Activated CD8-positive, alpha-beta T cell treated with anti-CD3 and anti-CD28 coated beads, Interleukin-2, amount 10 ng/mL, durations not matched to agents 7 days and 5 days (primary cell): ENCODE data around the gene DDX41. TPM values are rescaled to one million over a fixed set of nuclear protein-coding genes. Genes with fewer than 3 reads are reported as not detected.

ENCODE experiments used
- ATAC-seq: fragments of 150-1000 bp; cut with Tn5 transposase; one replicate; pipeline ENCODE4 v1.10.0; 2021; ENCODE audit warnings: moderate library complexity
- CTCF ChIA-PET: fragments of 350-600 bp; sonication (Branson Sonifier 250); formaldehyde crosslinking; loops from one replicate; lab custom pipeline; 2021; ENCODE audit warnings: antibody characterized with exemption; lab: Charles Lee
- POLR2A ChIA-PET: fragments of 350-600 bp; sonication (Branson Sonifier 250); formaldehyde crosslinking; loops from one replicate; lab custom pipeline; 2021; ENCODE audit warnings: antibody characterized with exemption; lab: Charles Lee
- DNase-seq: peaks from one replicate; pipeline ENCODE4 v3.0.0-alpha.2; 2020
- H3K27ac Mint-ChIP-seq: one replicate; pipeline ENCODE4 v1.8.0; 2021; ENCODE audit warnings: mild to moderate bottlenecking, mixed read lengths
- H3K27me3 Mint-ChIP-seq: one replicate; pipeline ENCODE4 v1.8.0; 2021; ENCODE audit warnings: low read depth, mixed read lengths
- H3K36me3 Mint-ChIP-seq: one replicate; pipeline ENCODE4 v1.8.0; 2021; ENCODE audit warnings: low read depth, mixed read lengths
- H3K4me1 Mint-ChIP-seq: one replicate; pipeline ENCODE4 v1.8.0; 2021; ENCODE audit warnings: low read depth, mixed read lengths
- H3K4me3 Mint-ChIP-seq: one replicate; pipeline ENCODE4 v1.8.0; 2021; ENCODE audit warnings: mild to moderate bottlenecking, mixed read lengths
- H3K9me3 Mint-ChIP-seq: one replicate; pipeline ENCODE4 v1.8.0; 2022; ENCODE audit warnings: mixed read lengths; ENCODE audit not compliant: insufficient read depth
- total RNA-seq, 2 experiments: library from RNA; stranded (reverse); gene quantifications; one replicate each; pipeline ENCODE4 v1.2.3, GENCODE V29; 2021

The DDX41 gene
- total RNA-seq, 2 experiments from 2014 or later, result 135 to 149 TPM

- Mint-ChIP-seq H3K27ac (no peak overlapping the region), H3K4me3 (no peak overlapping the region), H3K4me1 (peaks cover 24% of the 10 kb centered on the region), H3K27me3 (no peaks in the 10 kb centered on the region), H3K9me3 (no peaks in the 10 kb centered on the region), H3K36me3 (peaks cover 29% of the 10 kb centered on the region)
- ChIA-PET CTCF (no interaction called here), POLR2A (no interaction called here)
- ATAC-seq (no peak), DNase-seq (no peak)
These were observed 33.4 kb upstream of the DDX41 start for GRCh38 chr5:177550122-177550521.

GRCh38 chr5:177548495-177548894, 31.7 kb upstream of the DDX41 start:
- ChIA-PET CTCF (no interaction called here), POLR2A (interaction anchor here (1.2 to 1.5 kb wide), 3 partner anchors 10 to 51 kb away, joined by 3 to 5 read pairs (median 3); partner anchors contain the start of gene B4GALT7)
- Mint-ChIP-seq H3K9me3 (no peaks in the 10 kb centered on the region), H3K27me3 (no peaks in the 10 kb centered on the region), H3K4me3 (no peak overlapping the region), H3K36me3 (peaks cover 36% of the 10 kb centered on the region), H3K27ac (no peak overlapping the region), H3K4me1 (peaks cover 16% of the 10 kb centered on the region)
- ATAC-seq (no peak), DNase-seq (no peak)

DNA sequence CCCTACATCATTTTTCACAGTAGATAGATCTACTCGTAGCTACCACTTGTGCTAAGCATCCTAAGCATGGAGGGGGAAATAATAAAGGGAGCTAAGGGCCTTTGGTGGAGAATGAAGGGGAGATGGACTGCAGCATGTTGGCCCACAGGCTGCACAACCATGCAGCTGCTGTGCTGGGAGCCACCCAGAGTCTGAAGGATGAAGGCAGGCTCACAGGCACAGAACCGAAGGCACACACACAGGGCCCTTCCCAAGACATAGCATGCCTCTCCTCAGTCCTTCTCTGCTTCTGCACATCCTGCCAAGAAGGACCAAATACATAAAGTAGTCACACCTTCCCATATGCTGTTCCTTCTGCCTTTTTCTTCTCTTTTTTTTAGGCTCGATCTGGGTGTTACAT, 31.0 kb upstream of the DDX41 start:
- H3K9me3 Mint-ChIP-seq, result no peaks in the 10 kb centered on the region
- DNase-seq, result no peak
- no peak for ATAC-seq
- ChIA-PET CTCF (no interaction called here), POLR2A (interaction anchor here (1.2 to 1.5 kb wide), 3 partner anchors 9 to 52 kb away, joined by 3 to 5 read pairs (median 3); partner anchors contain the start of gene B4GALT7)
- H3K4me3 Mint-ChIP-seq, result no peak overlapping the region
- H3K4me1 Mint-ChIP-seq, result peaks cover 9% of the 10 kb centered on the region
- no peaks in the 10 kb centered on the region for H3K27me3 Mint-ChIP-seq
- peaks cover 34% of the 10 kb centered on the region for H3K36me3 Mint-ChIP-seq
- H3K27ac Mint-ChIP-seq, result no peak overlapping the region

- ATAC-seq (no peak), DNase-seq (no peak)
- peaks cover 23% of the 10 kb centered on the region for H3K36me3 Mint-ChIP-seq
- no peak overlapping the region for H3K27ac Mint-ChIP-seq
- H3K4me1 Mint-ChIP-seq, result no peaks in the 10 kb centered on the region
- ChIA-PET POLR2A (no interaction called here), CTCF (interaction anchor here (1.3 to 2.9 kb wide), 2 partner anchors 45 to 89 kb away, joined by 3 to 8 read pairs; no protein-coding TSS in a partner anchor)
- H3K27me3 Mint-ChIP-seq, result no peaks in the 10 kb centered on the region
- H3K9me3 Mint-ChIP-seq, result no peaks in the 10 kb centered on the region
- H3K4me3 Mint-ChIP-seq, result no peak overlapping the region
These were observed 29.5 kb upstream of the DDX41 start for GRCh38 chr5:177546258-177546741.

DNA sequence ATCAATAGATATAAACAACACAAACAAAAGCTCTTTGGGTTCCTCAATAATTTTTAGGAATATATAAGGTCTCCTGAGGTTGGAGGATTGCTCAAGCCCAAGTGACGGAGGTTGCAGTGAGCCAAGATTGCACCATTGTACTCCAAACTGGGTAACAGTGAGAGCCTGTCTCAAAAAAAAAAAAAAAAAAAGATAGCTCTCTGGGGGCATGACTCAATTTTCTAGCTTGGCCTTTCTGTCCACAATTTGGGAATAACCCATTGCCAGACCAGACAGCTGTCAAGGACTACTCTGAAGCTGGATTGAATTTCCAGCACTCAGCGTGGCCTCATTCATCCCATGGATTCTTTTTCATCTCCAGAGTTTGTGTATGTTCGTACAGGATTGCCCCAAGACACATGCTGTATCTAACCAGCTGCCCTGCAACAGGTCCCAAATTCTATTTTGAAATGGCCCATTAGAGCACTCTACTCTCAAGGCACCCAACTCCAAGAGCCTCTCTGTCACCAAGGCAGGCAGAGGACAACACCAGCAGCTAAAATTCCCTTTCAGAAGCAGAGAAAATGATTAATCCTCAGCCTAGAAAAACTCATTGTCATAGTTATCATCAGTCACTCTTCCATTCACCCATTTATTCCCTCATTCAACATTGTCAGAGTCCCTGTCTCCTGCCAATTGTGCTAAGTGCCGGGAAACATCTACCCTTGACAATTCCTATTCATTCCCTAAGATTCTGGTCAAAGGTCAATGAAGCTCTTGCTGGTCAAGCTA, 28.9 kb upstream of the DDX41 start:
- H3K9me3 Mint-ChIP-seq, result no peaks in the 10 kb centered on the region
- POLR2A ChIA-PET, result interaction anchor here (1.1 kb wide), 1 partner anchor 8 kb away, joined by 4 read pairs; no protein-coding TSS in a partner anchor

DNA sequence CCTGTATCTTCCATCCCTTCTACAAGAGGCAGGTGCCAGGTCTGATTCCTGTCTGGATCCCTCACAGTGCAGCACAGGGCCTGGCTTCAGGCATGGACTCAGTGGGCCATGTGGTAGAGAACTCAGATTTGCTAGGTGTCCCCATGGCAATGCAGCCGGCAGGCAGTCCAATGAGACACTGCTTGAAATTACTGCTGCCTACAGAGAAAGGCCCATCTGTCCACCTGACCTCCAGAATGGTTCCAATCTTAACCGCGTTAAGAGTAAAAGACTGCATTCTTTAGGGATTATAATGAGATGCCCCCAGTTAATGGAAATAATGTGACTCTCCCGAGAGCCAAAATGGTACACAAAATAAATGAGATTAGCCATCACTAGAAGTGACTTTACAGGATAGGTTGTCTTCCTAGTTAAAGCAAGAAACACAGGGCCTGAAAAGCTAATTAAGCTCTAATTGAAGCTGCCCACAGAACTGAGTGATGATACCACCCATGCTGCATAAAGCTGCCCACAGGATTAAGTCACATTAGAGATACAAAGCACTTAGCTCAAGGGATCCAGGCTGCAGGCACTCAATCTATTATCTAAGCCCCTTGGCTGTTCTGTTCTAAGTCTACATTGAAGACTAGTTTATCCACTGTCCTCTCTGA, 26.2 kb upstream of the DDX41 start:
- CTCF ChIA-PET, result no interaction called here

More for the DNA sequence above, 28.9 kb upstream of the DDX41 start:
- ATAC-seq, result no peak
- DNase-seq, result no peak
- no peak overlapping the region for H3K27ac Mint-ChIP-seq
- no peaks in the 10 kb centered on the region for H3K27me3 Mint-ChIP-seq
- H3K36me3 Mint-ChIP-seq, result peaks cover 19% of the 10 kb centered on the region
- no peak overlapping the region for H3K4me3 Mint-ChIP-seq
- CTCF ChIA-PET, result interaction anchor here (0.8 to 2.9 kb wide), 3 partner anchors 30 to 88 kb away, joined by 3 to 8 read pairs (median 3); no protein-coding TSS in a partner anchor
- H3K4me1 Mint-ChIP-seq, result peaks cover 4% of the 10 kb centered on the region

DNA sequence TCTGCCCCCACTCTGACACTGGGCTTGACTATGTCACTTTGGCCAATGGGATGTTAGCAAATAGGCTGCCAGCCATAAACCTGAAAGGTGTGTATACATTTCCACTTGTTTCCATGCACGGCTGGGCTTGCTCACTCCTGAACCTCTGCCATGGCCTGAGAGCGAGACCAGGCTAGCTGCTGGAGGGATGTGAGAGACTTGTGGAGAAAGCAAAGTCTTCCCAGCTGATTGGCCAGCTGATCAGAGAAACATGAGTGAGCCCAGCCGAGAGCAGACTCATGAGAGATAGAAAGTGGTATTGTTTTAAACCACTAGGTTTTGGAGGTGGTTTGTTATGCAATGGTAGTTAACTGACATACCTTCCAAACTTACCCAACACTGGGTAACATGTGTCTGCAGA, 23.7 kb upstream of the DDX41 start:
- ChIA-PET CTCF (no interaction called here), POLR2A (no interaction called here)
- DNase-seq, result no peak
- Mint-ChIP-seq H3K27me3 (no peaks in the 10 kb centered on the region), H3K36me3 (peaks cover 20% of the 10 kb centered on the region), H3K9me3 (no peaks in the 10 kb centered on the region), H3K27ac (no peak overlapping the region), H3K4me3 (no peak overlapping the region), H3K4me1 (peaks cover 4% of the 10 kb centered on the region)
- ATAC-seq, result no peak

More for the DNA sequence above, 26.2 kb upstream of the DDX41 start:
- Mint-ChIP-seq H3K9me3 (no peaks in the 10 kb centered on the region), H3K4me3 (no peak overlapping the region), H3K27me3 (no peaks in the 10 kb centered on the region), H3K4me1 (peaks cover 4% of the 10 kb centered on the region), H3K36me3 (peaks cover 16% of the 10 kb centered on the region), H3K27ac (no peak overlapping the region)
- POLR2A ChIA-PET, result no interaction called here
- DNase-seq, result no peak
- ATAC-seq, result no peak

DNA sequence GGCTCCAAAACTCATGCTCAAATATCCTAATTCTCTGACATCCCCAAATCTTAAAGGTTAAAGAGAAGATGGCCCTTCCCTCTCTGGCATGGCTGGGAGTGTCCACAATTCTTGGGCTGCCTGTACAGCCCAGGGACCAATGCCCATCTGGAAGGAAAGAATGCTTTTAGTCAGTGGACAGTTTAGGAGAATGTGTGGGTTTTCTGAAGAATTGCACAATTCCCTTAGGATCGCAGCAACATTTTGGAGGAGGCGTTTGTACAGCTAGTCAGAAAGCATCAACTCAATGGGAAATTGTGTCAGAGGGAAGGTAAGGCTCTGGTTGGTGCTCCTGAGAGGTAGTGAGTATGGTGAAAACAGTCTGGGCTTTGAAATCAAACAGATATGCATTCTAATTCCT, 22.6 kb upstream of the DDX41 start:
- Mint-ChIP-seq H3K36me3 (peaks cover 19% of the 10 kb centered on the region), H3K4me3 (no peak overlapping the region), H3K4me1 (peaks cover 4% of the 10 kb centered on the region), H3K27me3 (no peaks in the 10 kb centered on the region), H3K9me3 (no peaks in the 10 kb centered on the region), H3K27ac (peak overlapping the region; percentile 41)
- POLR2A ChIA-PET, result no interaction called here
- no peak for ATAC-seq
- no peak for DNase-seq
- CTCF ChIA-PET, result no interaction called here

DNA sequence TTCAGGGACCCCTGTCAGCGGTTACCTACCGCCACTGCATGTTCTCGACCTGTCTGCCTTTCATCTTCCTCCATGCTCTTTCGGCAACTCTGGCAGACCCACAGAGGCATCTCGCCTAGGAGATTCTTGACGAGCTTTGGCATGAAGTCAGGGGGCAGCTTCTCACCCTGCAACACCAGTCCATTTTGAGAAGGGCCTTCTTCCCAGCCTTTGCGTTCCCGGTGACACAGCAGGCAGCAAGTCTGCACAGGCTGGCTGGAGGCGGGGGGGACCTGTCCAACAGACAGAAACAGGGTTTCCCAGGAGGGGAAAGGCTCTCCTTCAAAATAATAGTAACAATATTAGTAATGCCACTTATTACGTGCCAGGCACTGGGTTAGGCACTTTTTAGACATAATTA, 22.1 kb upstream of the DDX41 start:
- Mint-ChIP-seq H3K4me3 (no peak overlapping the region), H3K9me3 (no peaks in the 10 kb centered on the region), H3K27ac (no peak overlapping the region), H3K4me1 (peaks cover 4% of the 10 kb centered on the region), H3K36me3 (peaks cover 16% of the 10 kb centered on the region), H3K27me3 (no peaks in the 10 kb centered on the region)
- ChIA-PET POLR2A (interaction anchor here (0.7 to 0.9 kb wide), 2 partner anchors 9 to 14 kb away, joined by 3 read pairs; no protein-coding TSS in a partner anchor), CTCF (no interaction called here)
- ATAC-seq (no peak), DNase-seq (no peak)

- Mint-ChIP-seq H3K4me1 (peaks cover 4% of the 10 kb centered on the region), H3K4me3 (no peak overlapping the region), H3K9me3 (no peaks in the 10 kb centered on the region), H3K27me3 (no peaks in the 10 kb centered on the region), H3K27ac (no peak overlapping the region), H3K36me3 (peaks cover 19% of the 10 kb centered on the region)
- no peak for ATAC-seq
- ChIA-PET POLR2A (interaction anchor here (1.6 kb wide), 1 partner anchor 11 kb away, joined by 5 read pairs; no protein-coding TSS in a partner anchor), CTCF (no interaction called here)
- no peak for DNase-seq
These were observed 20.9 kb upstream of the DDX41 start for GRCh38 chr5:177537389-177538361.

DNA sequence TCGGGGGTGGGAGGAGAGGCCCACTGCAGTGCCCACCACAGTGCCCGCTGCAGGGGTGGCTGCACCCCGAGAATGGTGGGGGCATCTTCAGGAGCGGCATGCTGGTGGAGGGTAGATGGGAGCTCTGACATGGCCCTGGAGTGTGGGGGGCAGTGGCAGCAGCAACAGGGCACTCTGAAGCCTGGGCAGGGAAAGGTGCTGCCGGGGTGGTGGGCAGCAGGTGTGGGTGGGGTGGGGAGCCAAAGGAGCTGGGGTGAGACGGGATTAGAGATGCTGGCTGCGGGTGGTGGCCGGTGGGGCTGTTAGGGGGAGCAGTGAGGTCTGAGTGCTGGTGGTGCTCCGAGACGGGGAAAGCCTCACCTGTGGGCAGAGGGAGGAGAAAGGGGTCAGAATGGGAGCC, 19.6 kb upstream of the DDX41 start:
- ChIA-PET CTCF (no interaction called here), POLR2A (interaction anchor here (1.6 kb wide), 1 partner anchor 12 kb away, joined by 5 read pairs; no protein-coding TSS in a partner anchor)
- H3K27me3 Mint-ChIP-seq, result no peaks in the 10 kb centered on the region
- peaks cover 22% of the 10 kb centered on the region for H3K36me3 Mint-ChIP-seq
- DNase-seq (no peak), ATAC-seq (no peak)
- H3K4me1 Mint-ChIP-seq, result peaks cover 4% of the 10 kb centered on the region
- H3K4me3 Mint-ChIP-seq, result no peak overlapping the region
- H3K9me3 Mint-ChIP-seq, result no peaks in the 10 kb centered on the region
- H3K27ac Mint-ChIP-seq, result no peak overlapping the region
